Heart right ventricle (tissue), 16 donors: ENCODE measurements around the gene PCBP3. TPM values are rescaled to one million over a fixed set of nuclear protein-coding genes. Genes with fewer than 3 reads are reported as not detected.
A peak's percentile ranks its signal among the peaks of the same experiment; 100 is the strongest.

ENCODE experiments used
- ATAC-seq, 8 donors: fragments of 200-7000 bp; cut with Tn5 transposase; one replicate each; pipeline ENCODE4 v1.9.1; 2020; ENCODE audit warnings: mild to moderate bottlenecking in 8 of 8, moderate library complexity in 8 of 8, moderate number of reproducible peaks in 1 of 8
- DNase-seq, 2 donors: peaks; one replicate each; pipeline ENCODE4 v3.0.0-alpha.2; 2020
- H3K27ac ChIP-seq, 10 donors: fragments of 200-600 bp; sonication (generic) in 2 of 10; one replicate each; pipeline versions ENCODE4 v1.5.0 to v1.8.0; 2020 to 2022; ENCODE audit warnings: mild to moderate bottlenecking in 3 of 10
- H3K27me3 ChIP-seq, 7 donors: fragments of 200-600 bp; one replicate each; pipeline ENCODE4 v1.8.0; 2021 to 2022; ENCODE audit warnings: mild to moderate bottlenecking in 2 of 7
- H3K36me3 ChIP-seq, 9 donors: fragments of 200-600 bp; sonication (generic) in 1 of 9; one replicate each; pipeline versions ENCODE4 v1.5.0 to v1.8.0; 2020 to 2022; ENCODE audit warnings: mild to moderate bottlenecking in 2 of 9
- H3K4me1 ChIP-seq, 9 donors: fragments of 200-600 bp; sonication (generic) in 1 of 9; one replicate each; pipeline versions ENCODE4 v1.5.0 to v1.8.0; 2020 to 2022; ENCODE audit warnings: mild to moderate bottlenecking in 4 of 9
- H3K4me3 ChIP-seq, 10 donors: fragments of 200-600 bp; sonication (generic) in 2 of 10; one replicate each; pipeline versions ENCODE4 v1.5.0 to v1.8.0; 2020 to 2022; ENCODE audit warnings: mild to moderate bottlenecking in 7 of 10, moderate library complexity in 2 of 10
- H3K9me3 ChIP-seq, 11 donors: fragments of 200-600 bp in 10 of 11; sonication (generic) in 2 of 11; one replicate each; pipeline versions ENCODE4 v1.5.0 to v1.8.0; 2013 to 2022; ENCODE audit warnings: mild to moderate bottlenecking in 2 of 11, control low read depth in 1 of 11, moderate library complexity in 1 of 11
- WGBS, 2 donors: extraction: QIAGEN DNeasy Blood & Tissue Kit; methylation state at CpG; one replicate each; pipeline ENCODE4 v1.1.7; 2013; ENCODE audit warnings: inconsistent platforms in 1 of 2; 5-methylcytosine and 5-hydroxymethylcytosine counted together
- intact Hi-C, 10 donors: fragments of 100-400 bp; cut with DNase I; formaldehyde crosslinking; loops; one replicate each; pipeline versions ENCODE4 v1.11.1 to v1.14.2; 2022
- polyA plus RNA-seq, 2 donors: library from polyadenylated mRNA; stranded (reverse); fragments of 200-250 nt; gene quantifications; one replicate each; pipeline ENCODE4 v1.2.3, GENCODE V29; 2013
- total RNA-seq, 10 donors: library from RNA; stranded (reverse); fragmentation: NEBNext Ultra II Directional in 3 of 10; extraction: Animal tissue kit (Norgen Biotek cat#: 25700) in 3 of 10; gene quantifications; one replicate each; pipeline versions ENCODE4 v1.2.1 to v1.2.4, GENCODE V29; 2021 to 2023
- TF ChIP-seq, protein P1 (sequence below), 9 donors: fragments of 200-600 bp; sonication (generic) in 2 of 9; IDR thresholded peaks; one replicate each; pipeline versions ENCODE4 v1.5.0 to v1.8.0; 2021 to 2022; ENCODE audit warnings: antibody characterized with exemption in 9 of 9, mild to moderate bottlenecking in 5 of 9, moderate library complexity in 1 of 9
- donor health status: Arrhythmogenic right ventricular cardiomyopathy.
- donor health status: ischemic (EF 13 %, LVEDD 7.1; RV severe dilation, severe dysfunction).
- donor health status: healthy with polysubstance abuse.
- donor health status: DM: no; HTN: yes; CAD: no.
- donor health status: DM: no; HTN: no; CAD: no.
- donor health status: ischemic (EF 25% LVEDD 6.9; RV normal size, moderate dysfunction).
- donor health status: ischemic (EF 25% LVEDD 5.7; RV mildly dilated, moderate dysfunction).
- donor health status: healthy.
- donor health status: DM: yes; HTN: yes; CAD: no.
- donor health status: Ischemic cardiomyopathy.
- donor health status: ischemic (EF 35%, LVEDD 5.7; RV mildly dilated, moderate dysfunction).
- donor health status: nonischemic (EF 11% LVEDD 7.7; RV severe dilation, severe dysfunction).
- donor health status: DM: yes; HTN: yes; CAD: no.
- donor health status: PGD.
- donor health status: ischemic (EF 29% LVEDD 5.4; RV normal size, mild dysfunction).
- donor health status: nonischemic (EF 23%, LVEDD 6.1; RV moderate dilation, normal function).

The PCBP3 gene
- total and polyA plus RNA-seq, 12 donors = 0.25 to 11.3 (median 1.2) TPM

DNA sequence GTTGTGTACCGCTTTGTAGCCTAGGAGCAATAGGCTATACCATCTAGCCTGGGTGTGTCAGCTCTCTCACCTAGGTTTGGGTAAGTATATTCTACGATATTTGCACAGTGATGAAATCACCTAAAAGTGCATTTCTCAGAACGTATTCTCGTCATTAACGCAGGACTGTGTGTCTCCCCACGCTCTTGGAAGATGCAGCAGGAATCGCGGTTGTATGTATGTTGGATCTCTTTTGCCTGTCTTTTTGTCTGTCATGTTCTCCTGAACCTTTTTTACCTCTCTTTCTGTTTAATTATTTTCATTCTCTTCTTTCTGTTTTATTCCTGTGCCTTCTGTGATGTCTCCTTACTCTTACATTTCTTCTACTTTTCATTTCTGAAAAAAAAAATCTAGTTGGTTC lies 197.5 kb downstream of the PCBP3 start:
- intact Hi-C loops = no loop called here
- WGBS, 2 donors = 95 to 96% methylated on average over 8 of the region's 8 CpGs
- peaks cover 0 to 21% (median 13%) of the 10 kb centered on the region in 11 donors for H3K9me3 ChIP-seq
- ATAC-seq = no peak
- H3K27me3 ChIP-seq = no peaks in the 10 kb centered on the region
- no peaks in the 10 kb centered on the region for H3K36me3 ChIP-seq
- H3K27ac ChIP-seq = no peak overlapping the region
- DNase-seq = no peak
- TF ChIP-seq, protein P1, sequence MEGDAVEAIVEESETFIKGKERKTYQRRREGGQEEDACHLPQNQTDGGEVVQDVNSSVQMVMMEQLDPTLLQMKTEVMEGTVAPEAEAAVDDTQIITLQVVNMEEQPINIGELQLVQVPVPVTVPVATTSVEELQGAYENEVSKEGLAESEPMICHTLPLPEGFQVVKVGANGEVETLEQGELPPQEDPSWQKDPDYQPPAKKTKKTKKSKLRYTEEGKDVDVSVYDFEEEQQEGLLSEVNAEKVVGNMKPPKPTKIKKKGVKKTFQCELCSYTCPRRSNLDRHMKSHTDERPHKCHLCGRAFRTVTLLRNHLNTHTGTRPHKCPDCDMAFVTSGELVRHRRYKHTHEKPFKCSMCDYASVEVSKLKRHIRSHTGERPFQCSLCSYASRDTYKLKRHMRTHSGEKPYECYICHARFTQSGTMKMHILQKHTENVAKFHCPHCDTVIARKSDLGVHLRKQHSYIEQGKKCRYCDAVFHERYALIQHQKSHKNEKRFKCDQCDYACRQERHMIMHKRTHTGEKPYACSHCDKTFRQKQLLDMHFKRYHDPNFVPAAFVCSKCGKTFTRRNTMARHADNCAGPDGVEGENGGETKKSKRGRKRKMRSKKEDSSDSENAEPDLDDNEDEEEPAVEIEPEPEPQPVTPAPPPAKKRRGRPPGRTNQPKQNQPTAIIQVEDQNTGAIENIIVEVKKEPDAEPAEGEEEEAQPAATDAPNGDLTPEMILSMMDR (IDR thresholded peaks at IDR 0.05) = no peak
- H3K4me1 ChIP-seq = no peaks in the 10 kb centered on the region
- no peak overlapping the region for H3K4me3 ChIP-seq

DNA sequence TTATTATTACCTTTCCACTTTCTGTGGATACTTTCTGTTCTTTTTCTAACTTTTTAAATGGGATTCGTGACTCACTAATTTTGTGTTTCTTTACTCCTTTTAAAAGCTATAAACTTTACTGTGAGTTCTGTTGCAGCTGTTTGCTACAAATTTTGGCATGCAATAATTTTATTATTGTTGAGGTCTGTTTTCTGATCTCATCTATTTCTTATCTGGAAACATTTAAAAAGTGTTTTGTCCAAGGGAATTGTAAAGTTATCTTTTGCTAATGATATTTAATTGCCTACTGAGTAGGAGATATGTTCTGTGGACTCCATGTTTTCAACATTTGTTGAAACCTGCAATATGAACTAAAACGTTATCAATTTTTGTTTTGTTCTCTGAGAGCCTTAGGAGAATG lies 199.9 kb downstream of the PCBP3 start:
- no peaks in the 10 kb centered on the region for H3K36me3 ChIP-seq
- H3K9me3 ChIP-seq = peaks cover 0 to 21% (median 13%) of the 10 kb centered on the region in 11 donors
- H3K4me3 ChIP-seq = no peak overlapping the region
- no peak for ATAC-seq
- WGBS, 2 donors = 78 to 79% methylated on average over 2 of the region's 2 CpGs
- TF ChIP-seq, protein P1 (IDR thresholded peaks at IDR 0.05) = no peak
- H3K4me1 ChIP-seq = peaks cover 0 to 18% (median 14%) of the 10 kb centered on the region in 9 donors
- H3K27ac ChIP-seq = no peak overlapping the region
- intact Hi-C loops = no loop called here
- no peak for DNase-seq
- H3K27me3 ChIP-seq = no peaks in the 10 kb centered on the region

DNA sequence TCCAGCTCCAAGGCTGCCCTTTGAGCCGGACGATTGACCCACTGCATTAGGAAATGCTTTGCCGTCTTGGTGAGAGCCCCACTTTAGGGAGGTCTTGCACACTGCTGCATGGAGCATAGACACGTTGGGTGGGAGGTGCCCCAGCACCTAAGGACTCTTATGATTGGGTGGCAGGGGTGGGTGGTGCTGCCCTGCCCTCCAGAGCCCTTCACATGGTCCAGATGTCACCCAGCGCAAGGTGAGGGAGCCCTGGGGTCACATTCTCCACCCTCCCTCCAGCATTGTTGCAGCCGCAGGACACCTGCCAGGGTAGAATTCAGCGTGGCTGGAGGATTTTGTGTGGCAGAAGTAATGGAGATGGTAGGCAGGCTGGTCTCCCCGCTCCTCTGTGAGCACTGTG lies 200.7 kb downstream of the PCBP3 start:
- no peaks in the 10 kb centered on the region for H3K27me3 ChIP-seq
- no peak for DNase-seq
- WGBS, 2 donors = 86 to 87% methylated on average over 8 of the region's 8 CpGs
- H3K4me1 ChIP-seq = peaks cover 0 to 18% (median 14%) of the 10 kb centered on the region in 9 donors
- TF ChIP-seq, protein P1 (IDR thresholded peaks at IDR 0.05) = no peak
- no peak overlapping the region for H3K4me3 ChIP-seq
- intact Hi-C loops = no loop called here
- no peaks in the 10 kb centered on the region for H3K36me3 ChIP-seq
- no peak overlapping the region for H3K27ac ChIP-seq
- ATAC-seq = peak in 1 of 8 donors; percentile 55
- peaks cover 0 to 21% (median 13%) of the 10 kb centered on the region in 11 donors for H3K9me3 ChIP-seq

DNA sequence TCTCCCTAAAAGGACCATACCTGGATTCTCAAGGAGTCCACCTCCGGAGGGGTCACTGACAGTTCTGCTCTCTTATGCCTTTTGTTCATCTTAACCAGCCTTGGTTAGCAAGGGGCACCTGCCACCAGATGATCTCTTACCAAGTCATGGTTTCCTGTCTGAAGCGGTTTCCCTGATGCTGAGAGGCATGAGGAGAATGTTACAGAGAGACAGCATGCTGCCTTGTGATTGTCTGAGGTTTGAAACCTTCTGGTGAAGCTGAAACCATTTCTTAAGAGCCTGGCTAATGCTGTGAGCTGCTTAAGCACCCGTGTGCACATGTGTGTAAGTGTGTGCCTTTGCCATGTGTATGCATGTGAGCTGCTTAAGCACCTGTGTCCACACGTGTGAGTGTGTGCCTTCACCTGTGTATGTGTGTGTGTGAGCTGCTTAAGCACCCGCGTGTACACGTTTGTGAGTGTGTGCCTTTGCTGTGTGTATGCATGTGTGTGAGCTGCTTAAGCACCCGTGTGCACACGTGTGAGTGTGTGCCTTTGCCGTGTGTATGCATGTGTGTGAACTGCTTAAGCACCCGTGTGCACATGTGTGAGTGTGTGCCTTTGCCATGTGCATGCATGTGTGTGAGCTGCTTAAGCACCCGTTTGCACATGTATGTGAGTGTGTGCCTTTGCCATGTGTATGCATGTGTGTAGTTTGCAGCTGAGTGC lies 201.7 kb downstream of the PCBP3 start:
- no peak for DNase-seq
- H3K9me3 ChIP-seq = peaks cover 0 to 21% (median 13%) of the 10 kb centered on the region in 11 donors
- TF ChIP-seq, protein P1 (IDR thresholded peaks at IDR 0.05) = no peak
- no peak overlapping the region for H3K4me3 ChIP-seq
- H3K36me3 ChIP-seq = no peaks in the 10 kb centered on the region
- ATAC-seq = peak in 1 of 8 donors; percentile 28
- 88 to 95% methylated on average over 12 of the region's 12 CpGs for WGBS, 2 donors
- no peak overlapping the region for H3K27ac ChIP-seq
- peaks cover 0 to 18% (median 14%) of the 10 kb centered on the region in 9 donors for H3K4me1 ChIP-seq
- no peaks in the 10 kb centered on the region for H3K27me3 ChIP-seq
- intact Hi-C loops = loop anchor here in 1 of 10 donors (5.0 kb wide), 1 partner anchor 77 kb away; no protein-coding TSS in a partner anchor
